Endothelial cell of umbilical vein (primary cell): ENCODE measurements around the gene RYR3. TPM values are rescaled to one million over a fixed set of nuclear protein-coding genes. Genes with fewer than 3 reads are reported as not detected.

Experiments used
- BruUV-seq: library from RNA; stranded (reverse); fragments of 400-500 nt; replicated peaks from 2 replicates; lab custom pipeline; 2021; lab: Mats Ljungman, UMichigan
- CTCF ChIA-PET: fragments of 300-600, 350-600 bp; sonication (Branson Sonifier 250); formaldehyde crosslinking; loops from one replicate; lab custom pipeline; 2021; ENCODE audit warnings: antibody characterized with exemption, inconsistent platforms; lab: Charles Lee
- POLR2A ChIA-PET: fragments of 300-600, 350-600 bp; sonication (Branson Sonifier 250); formaldehyde crosslinking; loops from one replicate; lab custom pipeline; 2021; ENCODE audit warnings: antibody characterized with exemption, inconsistent platforms; lab: Charles Lee
- DNase-seq: peaks from one replicate; pipeline ENCODE4 v3.0.0-alpha.2; 2011; ENCODE audit warnings: low read depth, low spot score
- FAIRE-seq: peaks from 2 replicates; lab custom pipeline; 2011; peaks lifted over from hg19 to GRCh38; lab: Jason Lieb, UNC
- H2AFZ ChIP-seq: 2 replicates; pipeline ENCODE4 v1.6.0; 2012; ENCODE audit warnings: low read depth, low read length, control low read depth, inconsistent platforms
- H3K27ac ChIP-seq: 2 replicates; pipeline ENCODE4 v1.5.1; 2011; ENCODE audit warnings: low read depth, mild to moderate bottlenecking, control low read depth, low read length, moderate library complexity; ENCODE audit not compliant: insufficient read depth
- H3K27me3 ChIP-seq, 2 experiments: 2 replicates each; pipeline versions ENCODE4 v1.6.0 to v1.6.1; 2011; ENCODE audit warnings: low read length in 2 of 2, mixed read lengths in 1 of 2; ENCODE audit not compliant: control insufficient read depth in 2 of 2, insufficient read depth in 2 of 2
- H3K36me3 ChIP-seq, 2 experiments: 2 replicates in 1 of 2; 3 replicates in 1 of 2; pipeline ENCODE4 v1.5.1; 2011; ENCODE audit warnings: low read length in 2 of 2, mild to moderate bottlenecking in 1 of 2, moderate library complexity in 1 of 2; ENCODE audit not compliant: control insufficient read depth in 2 of 2, insufficient read depth in 2 of 2; ENCODE audit errors: extremely low read depth in 1 of 2
- H3K4me1 ChIP-seq: 3 replicates; pipeline ENCODE4 v1.5.1; 2011; ENCODE audit warnings: mild to moderate bottlenecking, low read length; ENCODE audit not compliant: control insufficient read depth, insufficient read depth; ENCODE audit errors: extremely low read depth
- H3K4me2 ChIP-seq: 2 replicates; pipeline ENCODE4 v1.6.1; 2011; ENCODE audit warnings: low read length, control low read depth, mixed read lengths; ENCODE audit not compliant: insufficient read depth
- H3K4me3 ChIP-seq, 3 experiments: fragments of 200-600 bp in 1 of 3; sonication (generic), shearing (Covaris generic) in 1 of 3; replicated peaks in 1 of 3; 2 replicates each; pipeline ENCODE4 v1.5.1; 2011 to 2016; ENCODE audit warnings: control low read depth in 3 of 3, low read length in 3 of 3, mild to moderate bottlenecking in 2 of 3, inconsistent platforms in 1 of 3, low read depth in 1 of 3, moderate library complexity in 1 of 3; ENCODE audit not compliant: insufficient read depth in 1 of 3
- H3K79me2 ChIP-seq: 2 replicates; pipeline ENCODE4 v1.6.0; 2012; ENCODE audit warnings: low read length, inconsistent platforms; ENCODE audit not compliant: control insufficient read depth, insufficient read depth
- H3K9ac ChIP-seq: replicated peaks from 2 replicates; pipeline ENCODE3; 2011; ENCODE audit warnings: low read length, control low read depth; ENCODE audit not compliant: insufficient read depth; ENCODE audit errors: extremely low read depth
- H3K9me1 ChIP-seq: replicated peaks from 3 replicates; pipeline ENCODE4 v1.6.0; 2011; ENCODE audit warnings: mild to moderate bottlenecking, low read length; ENCODE audit not compliant: control insufficient read depth, insufficient read depth; ENCODE audit errors: extremely low read depth
- H3K9me3 ChIP-seq: replicated peaks from 2 replicates; pipeline ENCODE4 v1.5.1; 2012; ENCODE audit warnings: low read length, inconsistent platforms; ENCODE audit not compliant: control insufficient read depth, insufficient read depth
- H4K20me1 ChIP-seq: replicated peaks from 2 replicates; pipeline ENCODE3; 2011; ENCODE audit warnings: mild to moderate bottlenecking, low read length; ENCODE audit not compliant: control insufficient read depth, insufficient read depth; ENCODE audit errors: extremely low read depth
- EZH2 ChIP-seq: IDR thresholded peaks from 2 replicates; pipeline ENCODE4 v1.6.1; 2012; ENCODE audit warnings: borderline replicate concordance, low read depth, mild to moderate bottlenecking, moderate library complexity, low read length, inconsistent platforms; ENCODE audit not compliant: severe bottlenecking
- FOS ChIP-seq: IDR thresholded peaks from 2 replicates; pipeline ENCODE4 v1.6.1; 2011; ENCODE audit warnings: mild to moderate bottlenecking, low read length, moderate library complexity, borderline replicate concordance; ENCODE audit not compliant: insufficient read depth
- GATA2 ChIP-seq: IDR thresholded peaks from 2 replicates; pipeline ENCODE4 v1.7.0; 2011; ENCODE audit warnings: low read depth, mild to moderate bottlenecking, moderate library complexity, mixed read lengths, low read length; ENCODE audit not compliant: insufficient read length, insufficient read depth
- JUN ChIP-seq: IDR thresholded peaks from 2 replicates; pipeline ENCODE4 v1.6.1; 2011; ENCODE audit warnings: borderline replicate concordance, low read depth; ENCODE audit not compliant: insufficient read length, insufficient read depth
- MYC ChIP-seq: IDR thresholded peaks from one replicate; pipeline ENCODE4 v1.6.1; 2011; ENCODE audit warnings: mild to moderate bottlenecking, low read depth, low read length
- POLR2A ChIP-seq: IDR thresholded peaks from 2 replicates; pipeline ENCODE4 v1.6.1; 2012; ENCODE audit warnings: low read depth, mild to moderate bottlenecking, control low read depth, low read length
- POLR2AphosphoS5 ChIP-seq: IDR thresholded peaks from 2 replicates; pipeline ENCODE4 v1.6.1; 2012; ENCODE audit warnings: low read depth, mild to moderate bottlenecking, control low read depth, low read length, moderate library complexity; ENCODE audit not compliant: insufficient read depth
- dilution Hi-C: fragments of 300-500 bp; cut with MboI; formaldehyde crosslinking; loops from one replicate; pipeline ENCODE4 v1.15.0; 2019; ENCODE audit warnings: low sequenced_read_pairs; ENCODE audit not compliant: extremely low pct_ligation_motif_present
- intact Hi-C: fragments of 100-400 bp; cut with micrococcal nuclease; formaldehyde crosslinking; loops from one replicate; pipeline ENCODE4 v1.10.0; 2022
- polyA plus RNA-seq, 4 experiments: library from polyadenylated mRNA; depleted of rRNA in 3 of 4; stranded (reverse) in 3 of 4; unstranded in 1 of 4; fragments of >200 nt; gene quantifications; 2 replicates each; pipeline versions ENCODE4 v1.2.1 to v1.2.3, GENCODE V29; 2011 to 2012; ENCODE audit warnings: missing spikeins in 1 of 4
- total RNA-seq: library from RNA; stranded (reverse); gene quantifications from 2 replicates; pipeline ENCODE4 v1.2.3, GENCODE V29; 2021
- TF ChIP-seq, protein P1 (sequence below): IDR thresholded peaks from 2 replicates; pipeline ENCODE4 v1.6.1; 2011; ENCODE audit not compliant: insufficient read depth, insufficient read length
- TF ChIP-seq, protein P2 (sequence below), 2 donors: IDR thresholded peaks; 1 replicate in 1 of 2; 2 replicates in 1 of 2; pipeline ENCODE4 v1.5.1; 2011; ENCODE audit warnings: low read length in 2 of 2, mild to moderate bottlenecking in 2 of 2, moderate library complexity in 2 of 2, control low read depth in 1 of 2, inconsistent platforms in 1 of 2, low read depth in 1 of 2; ENCODE audit not compliant: insufficient read depth in 1 of 2; ENCODE audit errors: extremely low read depth in 1 of 2

The RYR3 gene
- total and polyA plus RNA-seq, 2 donors (not counting 3 experiments of a cell fraction or from before 2014, with no cell fraction given): not detected

DNA sequence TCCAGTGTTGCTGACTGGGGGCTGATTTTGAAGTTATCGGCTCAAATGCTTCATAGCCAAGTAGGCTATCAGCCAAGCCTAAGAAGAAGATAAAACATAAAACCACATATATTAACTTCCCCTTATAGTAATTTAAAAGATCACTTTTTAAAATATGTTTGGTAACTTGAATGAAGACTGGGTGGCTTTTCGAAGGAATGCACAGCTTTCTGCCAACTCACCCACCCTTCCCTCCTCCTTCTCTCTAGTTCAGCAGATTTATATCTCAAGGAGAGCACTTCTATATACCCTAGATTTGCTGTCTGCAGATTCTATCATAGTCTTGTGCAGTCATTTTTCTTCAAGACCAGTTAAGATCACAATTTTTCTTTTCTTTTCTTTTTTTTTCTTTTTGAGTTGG is 468.1 kb downstream of the RYR3 start:
- Histone ChIP-seq H4K20me1 (no peaks in the 10 kb centered on the region), H3K4me3 (no peak overlapping the region), H3K4me2 (no peak overlapping the region), H3K27ac (no peak overlapping the region), H3K27me3 (peaks cover 2 to 5% of the 10 kb centered on the region in 2 experiments), H3K9me3 (no peaks in the 10 kb centered on the region), H3K9me1 (no peaks in the 10 kb centered on the region), H3K36me3 (no peaks in the 10 kb centered on the region), H3K4me1 (no peaks in the 10 kb centered on the region), H3K79me2 (no peaks in the 10 kb centered on the region), H3K9ac (no peak overlapping the region), H2AFZ (no peak overlapping the region)
- FAIRE-seq (no peak), DNase-seq (no peak)
- CTCF ChIA-PET: no interaction called here
- intact Hi-C loops: no loop called here
- dilution Hi-C loops: no loop called here
- POLR2A ChIA-PET: no interaction called here
- TF ChIP-seq, protein P1, sequence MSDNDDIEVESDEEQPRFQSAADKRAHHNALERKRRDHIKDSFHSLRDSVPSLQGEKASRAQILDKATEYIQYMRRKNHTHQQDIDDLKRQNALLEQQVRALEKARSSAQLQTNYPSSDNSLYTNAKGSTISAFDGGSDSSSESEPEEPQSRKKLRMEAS: no peak
- TF ChIP-seq GATA2 (no peak), JUN (no peak), POLR2AphosphoS5 (no peak), MYC (no peak), EZH2 (no peak), POLR2A (no peak), FOS (no peak)
- TF ChIP-seq, protein P2, sequence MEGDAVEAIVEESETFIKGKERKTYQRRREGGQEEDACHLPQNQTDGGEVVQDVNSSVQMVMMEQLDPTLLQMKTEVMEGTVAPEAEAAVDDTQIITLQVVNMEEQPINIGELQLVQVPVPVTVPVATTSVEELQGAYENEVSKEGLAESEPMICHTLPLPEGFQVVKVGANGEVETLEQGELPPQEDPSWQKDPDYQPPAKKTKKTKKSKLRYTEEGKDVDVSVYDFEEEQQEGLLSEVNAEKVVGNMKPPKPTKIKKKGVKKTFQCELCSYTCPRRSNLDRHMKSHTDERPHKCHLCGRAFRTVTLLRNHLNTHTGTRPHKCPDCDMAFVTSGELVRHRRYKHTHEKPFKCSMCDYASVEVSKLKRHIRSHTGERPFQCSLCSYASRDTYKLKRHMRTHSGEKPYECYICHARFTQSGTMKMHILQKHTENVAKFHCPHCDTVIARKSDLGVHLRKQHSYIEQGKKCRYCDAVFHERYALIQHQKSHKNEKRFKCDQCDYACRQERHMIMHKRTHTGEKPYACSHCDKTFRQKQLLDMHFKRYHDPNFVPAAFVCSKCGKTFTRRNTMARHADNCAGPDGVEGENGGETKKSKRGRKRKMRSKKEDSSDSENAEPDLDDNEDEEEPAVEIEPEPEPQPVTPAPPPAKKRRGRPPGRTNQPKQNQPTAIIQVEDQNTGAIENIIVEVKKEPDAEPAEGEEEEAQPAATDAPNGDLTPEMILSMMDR (IDR thresholded peaks at IDR 0.05; ENCODE audit: extremely low read depth in 1 of 2, insufficient read depth in 1 of 2, low read depth in 1 of 2, low read length in 2 of 2): no peak
- BruUV-seq: no TSS peak
